ENCODE measurements around the gene OR10G6. TPM values are rescaled to one million over a fixed set of nuclear protein-coding genes. Genes with fewer than 3 reads are reported as not detected.
"Not testable (repeated sequence)": the region's sequence is repeated elsewhere in the genome, so short reads cannot be mapped to it uniquely, and the experiment has no call there.

The OR10G6 gene
- total RNA-seq = not detected

GRCh38 chr11:123995119-123995518 is at the start of gene OR10G6:
Gene OR10G6 (minus strand): TSS chr11:123995161. CDS start chr11:123995161, 0 bp downstream.
- H3K27me3 Mint-ChIP-seq = no peaks in the 10 kb centered on the region
- no peak within 1 kb of the TSS for H3K27ac Mint-ChIP-seq
- peaks cover 2% of the 10 kb centered on the region for H3K9me3 Mint-ChIP-seq
- no peak for DNase-seq
- no peaks in the 10 kb centered on the region for H3K4me1 Mint-ChIP-seq
- ATAC-seq (ENCODE audit: low read depth) = no peak
- H3K36me3 Mint-ChIP-seq = no peaks in the 10 kb centered on the region
- H3K4me3 Mint-ChIP-seq = no peak within 1 kb of the TSS
- POLR2A ChIA-PET = no interaction called here

- Mint-ChIP-seq H3K4me1 (no peaks in the 10 kb centered on the region), H3K27ac (no peak overlapping the region), H3K9me3 (no peaks in the 10 kb centered on the region), H3K4me3 (no peak overlapping the region), H3K36me3 (no peaks in the 10 kb centered on the region), H3K27me3 (no peaks in the 10 kb centered on the region)
- POLR2A ChIA-PET = no interaction called here
- no peak for ATAC-seq (ENCODE audit: low read depth)
- no peak for DNase-seq
Measured at GRCh38 chr11:124043420-124043819, 48.5 kb upstream of the OR10G6 start.

- Mint-ChIP-seq H3K27ac (no peak within 1 kb of the TSS), H3K4me3 (no peak within 1 kb of the TSS), H3K36me3 (no peaks in the 10 kb centered on the region), H3K4me1 (no peaks in the 10 kb centered on the region), H3K9me3 (no peaks in the 10 kb centered on the region), H3K27me3 (no peaks in the 10 kb centered on the region)
- POLR2A ChIA-PET = no interaction called here
- no peak for DNase-seq
- no peak for ATAC-seq (ENCODE audit: low read depth)
Measured at GRCh38 chr11:124041254-124041653, 46.3 kb upstream of the OR10G6 start, which contains the start of gene OR10G7. Gene OR10G7 (minus strand): TSS chr11:124041325. CDS start chr11:124039001, 2,324 bp downstream.

GRCh38 chr11:124039557-124039956 is 44.6 kb upstream of the OR10G6 start:
- Mint-ChIP-seq H3K36me3 (no peaks in the 10 kb centered on the region), H3K27ac (no peak overlapping the region), H3K4me3 (no peak overlapping the region), H3K9me3 (no peaks in the 10 kb centered on the region), H3K27me3 (no peaks in the 10 kb centered on the region), H3K4me1 (no peaks in the 10 kb centered on the region)
- ATAC-seq (ENCODE audit: low read depth) (no peak), DNase-seq (no peak)
- POLR2A ChIA-PET = no interaction called here

- no peak for DNase-seq
- ATAC-seq (ENCODE audit: low read depth) = no peak
- no peaks in the 10 kb centered on the region for H3K4me1 Mint-ChIP-seq
- H3K36me3 Mint-ChIP-seq = no peaks in the 10 kb centered on the region
- H3K4me3 Mint-ChIP-seq = no peak overlapping the region
- H3K27ac Mint-ChIP-seq = no peak overlapping the region
- H3K27me3 Mint-ChIP-seq = no peaks in the 10 kb centered on the region
- no peaks in the 10 kb centered on the region for H3K9me3 Mint-ChIP-seq
- POLR2A ChIA-PET = no interaction called here
Measured at GRCh38 chr11:124036666-124037065, 41.7 kb upstream of the OR10G6 start.

GRCh38 chr11:124026498-124026897 is 31.5 kb upstream of the OR10G6 start, which contains the start of gene OR10G8:
Gene OR10G8 (plus strand): TSS chr11:124026798. CDS start chr11:124029623, 2,825 bp downstream.
- Mint-ChIP-seq H3K27ac (no peak within 1 kb of the TSS), H3K4me1 (no peaks in the 10 kb centered on the region), H3K9me3 (no peaks in the 10 kb centered on the region), H3K4me3 (no peak within 1 kb of the TSS), H3K36me3 (no peaks in the 10 kb centered on the region), H3K27me3 (no peaks in the 10 kb centered on the region)
- no peak for ATAC-seq (ENCODE audit: low read depth)
- POLR2A ChIA-PET = no interaction called here
- no peak for DNase-seq

GRCh38 chr11:124015837-124016236 is 20.9 kb upstream of the OR10G6 start:
- H3K4me1 Mint-ChIP-seq; H3K27me3 Mint-ChIP-seq; DNase-seq; H3K27ac Mint-ChIP-seq; ATAC-seq (ENCODE audit: low read depth); H3K4me3 Mint-ChIP-seq; POLR2A ChIA-PET; H3K9me3 Mint-ChIP-seq; H3K36me3 Mint-ChIP-seq: not testable (repeated sequence)

GRCh38 chr11:124012697-124013096 is 17.7 kb upstream of the OR10G6 start, which contains the start of gene OR10G4:
Gene OR10G4 (plus strand): TSS chr11:124012997. CDS start chr11:124015575, 2,578 bp downstream.
- POLR2A ChIA-PET = no interaction called here
- Mint-ChIP-seq H3K36me3 (no peaks in the 10 kb centered on the region), H3K27ac (no peak within 1 kb of the TSS), H3K4me1 (no peaks in the 10 kb centered on the region), H3K9me3 (no peaks in the 10 kb centered on the region), H3K27me3 (no peaks in the 10 kb centered on the region), H3K4me3 (no peak within 1 kb of the TSS)
- DNase-seq (no peak), ATAC-seq (ENCODE audit: low read depth) (no peak)

GRCh38 chr11:123979311-123979710 is 15.7 kb downstream of the OR10G6 start:
- POLR2A ChIA-PET = no interaction called here
- no peak overlapping the region for H3K4me3 Mint-ChIP-seq
- peaks cover 7% of the 10 kb centered on the region for H3K9me3 Mint-ChIP-seq
- H3K36me3 Mint-ChIP-seq = no peaks in the 10 kb centered on the region
- DNase-seq (no peak), ATAC-seq (ENCODE audit: low read depth) (no peak)
- H3K4me1 Mint-ChIP-seq = no peaks in the 10 kb centered on the region
- H3K27me3 Mint-ChIP-seq = peaks cover 4% of the 10 kb centered on the region
- H3K27ac Mint-ChIP-seq = no peak overlapping the region

- H3K36me3 Mint-ChIP-seq = no peaks in the 10 kb centered on the region
- no peak within 1 kb of the TSS for H3K4me3 Mint-ChIP-seq
- ATAC-seq (ENCODE audit: low read depth) (no peak), DNase-seq (no peak)
- H3K4me1 Mint-ChIP-seq = no peaks in the 10 kb centered on the region
- POLR2A ChIA-PET = no interaction called here
- no peak within 1 kb of the TSS for H3K27ac Mint-ChIP-seq
- H3K27me3 Mint-ChIP-seq = peaks cover 4% of the 10 kb centered on the region
- peaks cover 1% of the 10 kb centered on the region for H3K9me3 Mint-ChIP-seq
Measured at GRCh38 chr11:123977731-123978347, 17.1 kb downstream of the OR10G6 start, which contains the start of gene OR10S1. Gene OR10S1 (minus strand): TSS chr11:123977781. CDS start chr11:123977664, 117 bp downstream.

- Mint-ChIP-seq H3K36me3 (no peaks in the 10 kb centered on the region), H3K9me3 (no peaks in the 10 kb centered on the region), H3K27me3 (peaks cover 4% of the 10 kb centered on the region)
Measured at GRCh38 chr11:123976770-123977560, 18.0 kb downstream of the OR10G6 start.

GRCh38 chr11:123973816-123974215 is 21.1 kb downstream of the OR10G6 start:
- Mint-ChIP-seq H3K36me3 (no peaks in the 10 kb centered on the region), H3K4me3 (no peak overlapping the region), H3K27ac (no peak overlapping the region), H3K9me3 (no peaks in the 10 kb centered on the region), H3K4me1 (no peaks in the 10 kb centered on the region), H3K27me3 (peaks cover 2% of the 10 kb centered on the region)
- ATAC-seq (ENCODE audit: low read depth) = no peak
- DNase-seq = no peak
- POLR2A ChIA-PET = no interaction called here

More at GRCh38 chr11:123976770-123977560, 18.0 kb downstream of the OR10G6 start:
- POLR2A ChIA-PET = no interaction called here
- ATAC-seq (ENCODE audit: low read depth) (no peak), DNase-seq (no peak)
- Mint-ChIP-seq H3K4me3 (no peak overlapping the region), H3K27ac (no peak overlapping the region), H3K4me1 (no peaks in the 10 kb centered on the region)

- peaks cover 6% of the 10 kb centered on the region for H3K27me3 Mint-ChIP-seq
- no peak for ATAC-seq (ENCODE audit: low read depth)
- no peak overlapping the region for H3K4me3 Mint-ChIP-seq
- POLR2A ChIA-PET = no interaction called here
- no peaks in the 10 kb centered on the region for H3K36me3 Mint-ChIP-seq
- DNase-seq = no peak
- no peaks in the 10 kb centered on the region for H3K4me1 Mint-ChIP-seq
- H3K9me3 Mint-ChIP-seq = no peaks in the 10 kb centered on the region
- no peak overlapping the region for H3K27ac Mint-ChIP-seq
Measured at GRCh38 chr11:123956752-123957151, 38.2 kb downstream of the OR10G6 start.

- Mint-ChIP-seq H3K27ac (no peak overlapping the region), H3K27me3 (no peaks in the 10 kb centered on the region), H3K9me3 (no peaks in the 10 kb centered on the region), H3K4me3 (no peak overlapping the region), H3K4me1 (no peaks in the 10 kb centered on the region), H3K36me3 (no peaks in the 10 kb centered on the region)
- DNase-seq (no peak), ATAC-seq (ENCODE audit: low read depth) (no peak)
- POLR2A ChIA-PET = no interaction called here
Measured at GRCh38 chr11:123945132-123945531, 49.8 kb downstream of the OR10G6 start.
